Psoas muscle (tissue), 8 donors: ENCODE measurements around the gene TBXA2R. TPM values are rescaled to one million over a fixed set of nuclear protein-coding genes. Genes with fewer than 3 reads are reported as not detected.
A peak's percentile ranks its signal among the peaks of the same experiment; 100 is the strongest.
"Not testable (repeated sequence)": the region's sequence is repeated elsewhere in the genome, so short reads cannot be mapped to it uniquely, and the experiment has no call there.

Experiments
- ATAC-seq, 4 donors: fragments of 200-7000 bp; cut with Tn5 transposase; one replicate each; pipeline ENCODE4 v1.9.1; 2020; ENCODE audit warnings: moderate library complexity in 3 of 4, mild to moderate bottlenecking in 2 of 4
- DNase-seq, 2 donors: peaks; one replicate each; pipeline ENCODE4 v3.0.0-alpha.2; 2020
- H3K27ac ChIP-seq: fragments of 200-600 bp; one replicate; pipeline ENCODE4 v1.8.0; 2022
- H3K27me3 ChIP-seq, 3 donors: fragments of 200-600 bp in 1 of 3; one replicate each; pipeline versions ENCODE4 v1.6.1 to v1.8.0; 2013 to 2022; ENCODE audit warnings: low read length in 2 of 3, mild to moderate bottlenecking in 2 of 3, moderate library complexity in 1 of 3; ENCODE audit not compliant: insufficient read depth in 3 of 3
- H3K36me3 ChIP-seq, 2 donors: fragments of 200-600 bp in 1 of 2; one replicate each; pipeline versions ENCODE4 v1.6.1 to v1.8.0; 2013 to 2022; ENCODE audit warnings: low read depth in 1 of 2, mild to moderate bottlenecking in 1 of 2, moderate library complexity in 1 of 2; ENCODE audit not compliant: insufficient read depth in 1 of 2
- H3K4me1 ChIP-seq: fragments of 200-600 bp; one replicate; pipeline ENCODE4 v1.8.0; 2022
- H3K4me3 ChIP-seq: fragments of 200-600 bp; one replicate; pipeline ENCODE4 v1.8.0; 2022; ENCODE audit warnings: mild to moderate bottlenecking
- H3K9me3 ChIP-seq: fragments of 200-600 bp; one replicate; pipeline ENCODE4 v1.8.0; 2022
- CTCF ChIP-seq: fragments of 200-600 bp; IDR thresholded peaks from one replicate; pipeline ENCODE4 v1.8.0; 2022; ENCODE audit warnings: antibody characterized with exemption
- WGBS, 3 donors: extraction: QIAGEN DNeasy Blood & Tissue Kit; methylation state at CpG; one replicate each; pipeline versions ENCODE4 v1.1.6 to v1.1.7; 2013; 5-methylcytosine and 5-hydroxymethylcytosine counted together
- intact Hi-C, 2 donors: fragments of 100-400 bp; cut with DNase I; formaldehyde crosslinking; loops; one replicate each; pipeline versions ENCODE4 v1.11.0 to v1.14.2; 2022
- polyA plus RNA-seq, 3 donors: library from polyadenylated mRNA; stranded (reverse); fragments of 200-250 nt; gene quantifications; one replicate each; pipeline ENCODE4 v1.2.3, GENCODE V29; 2013
- total RNA-seq, 4 donors: library from RNA; stranded (reverse); fragmentation: NEBNext Ultra II Directional in 2 of 4; extraction: Animal tissue kit (Norgen Biotek cat#: 25700) in 2 of 4; gene quantifications; one replicate each; pipeline versions ENCODE4 v1.2.1 to v1.2.4, GENCODE V29; 2021 to 2023
- donor health status: healthy with polysubstance abuse.
- donor health status: DM: no; HTN: no; CAD: no; lungs with moderate emphysema.
- donor health status: Bipolar disorder and iron deficiency.
- donor health status: healthy.
- donor health status: DM: yes; HTN: yes; CAD: no.
- donor health status: DM: no; HTN: no; CAD: no.
- donor health status: DM: no; HTN: no; CAD: no.
- donor health status: DM: yes; HTN: yes; CAD: no.

Gene TBXA2R
- total and polyA plus RNA-seq, 7 donors = 0.52 to 3.0 (median 1.2) TPM

- Histone ChIP-seq H3K27me3 (no peaks in the 10 kb centered on the region), H3K4me1 (no peaks in the 10 kb centered on the region), H3K36me3 (peaks cover 0 to 31% of the 10 kb centered on the region in 2 donors), H3K27ac (no peak overlapping the region), H3K9me3 (no peaks in the 10 kb centered on the region), H3K4me3 (no peak overlapping the region)
- WGBS, 3 donors = 86 to 90% (median 87%) methylated on average over 41 to 50 of the region's 50 CpGs
- DNase-seq = no peak
- intact Hi-C loops = no loop called here
- TF ChIP-seq CTCF = no peak
- ATAC-seq = no peak
Observed at GRCh38 chr19:3632739-3633558, 26.3 kb upstream of the TBXA2R start.

GRCh38 chr19:3632098-3632497, 25.4 kb upstream of the TBXA2R start:
- peaks cover 0 to 23% of the 10 kb centered on the region in 2 donors for H3K36me3 ChIP-seq

GRCh38 chr19:3631053-3631861, 24.6 kb upstream of the TBXA2R start:
- ATAC-seq (no peak), DNase-seq (no peak)
- no peaks in the 10 kb centered on the region for H3K4me1 ChIP-seq
- H3K27me3 ChIP-seq = no peaks in the 10 kb centered on the region
- TF ChIP-seq CTCF = no peak
- WGBS, 3 donors = 86 to 91% (median 86%) methylated on average over 43 of the region's 43 CpGs
- H3K27ac ChIP-seq = no peak overlapping the region
- H3K9me3 ChIP-seq = no peaks in the 10 kb centered on the region
- H3K36me3 ChIP-seq = peaks cover 0 to 21% of the 10 kb centered on the region in 2 donors
- no peak overlapping the region for H3K4me3 ChIP-seq
- intact Hi-C loops = no loop called here

More at GRCh38 chr19:3632098-3632497, 25.4 kb upstream of the TBXA2R start:
- Histone ChIP-seq H3K27me3 (no peaks in the 10 kb centered on the region), H3K27ac (no peak overlapping the region), H3K4me1 (no peaks in the 10 kb centered on the region), H3K4me3 (no peak overlapping the region), H3K9me3 (no peaks in the 10 kb centered on the region)
- DNase-seq (no peak), ATAC-seq (no peak)
- intact Hi-C loops = no loop called here
- WGBS, 3 donors = 83 to 85% (median 84%) methylated on average over 16 of the region's 16 CpGs
- TF ChIP-seq CTCF = no peak

- H3K27ac ChIP-seq, ATAC-seq, H3K4me3 ChIP-seq, H3K27me3 ChIP-seq, H3K9me3 ChIP-seq, DNase-seq: not testable (repeated sequence)
- Histone ChIP-seq H3K4me1 (peaks cover 15% of the 10 kb centered on the region), H3K36me3 (peaks cover under 1 to 25% of the 10 kb centered on the region in 2 donors)
- 55 to 67% (median 56%) methylated on average over 9 of the region's 9 CpGs for WGBS, 3 donors
- intact Hi-C loops = loop anchor here in 1 of 2 donors (2.0 kb wide), 1 partner anchor 72 kb away; the partner anchor contains the start of gene MFSD12
Observed at GRCh38 chr19:3628766-3629165, 22.1 kb upstream of the TBXA2R start.

- H3K36me3 ChIP-seq = peaks cover 4 to 28% of the 10 kb centered on the region in 2 donors
- intact Hi-C loops = no loop called here
- peaks cover 15% of the 10 kb centered on the region for H3K4me1 ChIP-seq
- peak overlapping the region; percentile 100 for H3K4me3 ChIP-seq
- no peak for TF ChIP-seq CTCF
- H3K27me3 ChIP-seq = no peaks in the 10 kb centered on the region
- no peaks in the 10 kb centered on the region for H3K9me3 ChIP-seq
- no peak for ATAC-seq
- H3K27ac ChIP-seq = peak overlapping the region; percentile 96
- 55 to 62% (median 59%) methylated on average over 7 of the region's 7 CpGs for WGBS, 3 donors
- DNase-seq = no peak
Observed at GRCh38 chr19:3627351-3627723, 20.7 kb upstream of the TBXA2R start.
